SIG-M5 treated with dmso at 0.1 percent for 504 hours (cell line): ENCODE measurements around the gene RBMS3.
A peak's percentile ranks its signal among the peaks of the same experiment; 100 is the strongest.

ENCODE experiments used
- DNase-seq: peaks from one replicate; lab custom pipeline; 2025; ENCODE audit not compliant: unreplicated experiment; lab: John Stamatoyannopoulos, UW

The RBMS3 gene

DNA sequence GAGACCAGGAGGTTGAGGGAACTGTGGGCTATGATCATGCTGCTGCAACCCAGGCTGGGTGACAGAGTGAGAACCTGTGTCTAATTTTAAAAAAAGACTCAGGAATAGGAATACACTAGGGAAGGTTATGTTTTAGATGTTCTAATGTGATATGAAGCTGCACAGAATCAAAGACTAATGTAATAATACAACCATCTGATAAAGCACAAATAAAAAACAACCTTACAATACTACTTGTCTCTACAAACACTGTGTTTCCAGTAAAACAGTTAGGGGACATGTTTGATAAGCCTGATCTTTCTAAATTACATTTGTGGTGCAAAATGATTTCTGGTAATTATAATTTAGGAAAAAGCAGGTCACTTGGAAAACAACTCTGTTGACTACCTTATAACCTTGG is 56.7 kb downstream of the RBMS3 start:
- no peak for DNase-seq

DNA sequence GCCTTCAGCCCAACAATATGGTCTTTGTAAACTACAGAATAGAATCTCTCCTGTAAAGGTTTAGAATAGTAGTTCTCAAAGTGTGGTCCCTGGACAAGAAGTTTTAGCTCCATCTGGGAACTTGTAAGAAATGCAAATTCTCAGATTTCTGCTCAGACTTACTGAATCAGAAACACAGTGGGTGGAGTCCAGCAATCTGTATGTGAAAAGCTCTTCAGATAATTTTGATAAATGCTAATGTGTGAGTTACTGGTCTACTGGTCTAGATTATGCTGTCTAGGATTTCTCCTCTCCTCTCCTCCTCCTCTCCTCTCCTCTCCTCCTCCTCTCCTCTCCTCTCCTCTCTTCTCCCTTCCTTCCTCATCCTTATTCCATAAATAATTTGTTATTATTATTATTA is 57.5 kb downstream of the RBMS3 start:
- DNase-seq = no peak

DNA sequence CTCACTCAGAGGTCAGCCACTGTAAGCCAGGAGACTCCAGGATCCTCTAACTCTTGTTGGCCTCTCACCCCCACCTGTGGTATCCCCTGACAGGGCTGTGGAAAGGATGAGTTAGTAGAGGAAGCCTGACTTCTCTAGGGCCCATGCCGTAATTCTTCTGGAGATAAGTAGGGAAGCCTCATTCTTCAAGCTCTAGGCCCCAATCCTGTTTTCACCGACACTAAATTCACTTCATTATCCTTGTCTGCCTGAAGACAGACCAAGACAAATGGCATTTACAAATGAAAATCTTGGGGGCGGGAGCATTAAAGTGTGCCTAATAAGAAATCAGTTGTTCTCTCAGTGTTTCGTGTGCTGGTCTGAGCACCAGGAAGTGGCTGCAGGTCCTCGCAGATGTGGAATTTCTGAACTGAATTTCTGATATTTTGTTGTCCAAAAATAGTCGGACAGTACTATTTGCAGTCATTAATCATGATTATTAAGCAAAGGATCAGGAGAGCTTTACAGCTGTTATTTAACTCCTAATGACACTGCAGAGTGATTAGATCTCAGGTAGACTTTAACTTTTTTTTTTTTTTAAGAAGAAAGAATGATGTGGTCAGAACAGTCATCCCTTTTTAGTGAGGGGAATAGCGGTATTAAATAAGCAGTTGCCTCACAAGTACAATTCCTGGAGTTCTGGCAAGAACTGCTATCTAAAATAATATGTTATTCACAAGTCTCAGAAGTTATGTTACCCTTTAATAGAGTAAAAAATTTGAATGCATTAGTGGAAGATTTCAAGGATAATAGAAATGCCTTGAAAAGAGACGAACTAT is 58.4 kb downstream of the RBMS3 start:
- DNase-seq = no peak

DNA sequence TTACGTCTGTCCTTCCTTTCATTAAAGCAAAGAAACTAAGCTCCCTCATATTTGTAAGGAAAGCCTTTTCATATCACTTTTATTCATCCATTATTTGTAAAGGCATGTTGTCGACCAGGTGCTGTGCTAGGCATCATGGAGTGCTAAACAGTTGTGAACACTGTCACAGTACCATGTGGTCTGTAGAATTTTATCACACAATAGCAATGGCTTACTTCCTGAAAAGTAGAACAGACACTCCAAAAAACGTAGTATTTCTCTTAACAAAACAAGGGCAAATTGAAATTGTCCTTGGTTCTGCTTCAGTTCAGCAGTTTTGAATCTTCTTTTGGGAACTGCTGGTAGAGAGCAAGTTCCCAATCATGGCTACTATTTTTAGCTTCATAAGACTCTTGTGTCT is 63.3 kb downstream of the RBMS3 start:
- no peak for DNase-seq

DNA sequence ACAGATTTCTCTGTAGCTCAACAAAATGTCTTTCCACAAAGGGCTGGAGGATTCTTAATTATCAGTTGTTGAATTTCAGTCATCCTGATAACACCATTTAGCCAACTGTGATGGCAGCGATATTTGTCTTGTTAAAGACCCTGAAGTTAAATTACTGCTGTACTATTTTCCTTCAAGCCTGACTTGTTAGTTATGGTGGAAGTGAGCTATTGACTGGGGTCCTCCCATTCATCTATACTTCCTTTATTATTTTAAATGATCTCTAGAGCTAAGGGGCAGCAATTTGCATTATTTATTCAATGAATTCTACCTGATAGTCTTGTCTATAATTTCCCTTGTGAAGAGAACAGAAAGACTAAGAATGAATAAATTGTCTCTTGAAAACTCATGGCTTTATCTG is 64.1 kb downstream of the RBMS3 start:
- DNase-seq = no peak

DNA sequence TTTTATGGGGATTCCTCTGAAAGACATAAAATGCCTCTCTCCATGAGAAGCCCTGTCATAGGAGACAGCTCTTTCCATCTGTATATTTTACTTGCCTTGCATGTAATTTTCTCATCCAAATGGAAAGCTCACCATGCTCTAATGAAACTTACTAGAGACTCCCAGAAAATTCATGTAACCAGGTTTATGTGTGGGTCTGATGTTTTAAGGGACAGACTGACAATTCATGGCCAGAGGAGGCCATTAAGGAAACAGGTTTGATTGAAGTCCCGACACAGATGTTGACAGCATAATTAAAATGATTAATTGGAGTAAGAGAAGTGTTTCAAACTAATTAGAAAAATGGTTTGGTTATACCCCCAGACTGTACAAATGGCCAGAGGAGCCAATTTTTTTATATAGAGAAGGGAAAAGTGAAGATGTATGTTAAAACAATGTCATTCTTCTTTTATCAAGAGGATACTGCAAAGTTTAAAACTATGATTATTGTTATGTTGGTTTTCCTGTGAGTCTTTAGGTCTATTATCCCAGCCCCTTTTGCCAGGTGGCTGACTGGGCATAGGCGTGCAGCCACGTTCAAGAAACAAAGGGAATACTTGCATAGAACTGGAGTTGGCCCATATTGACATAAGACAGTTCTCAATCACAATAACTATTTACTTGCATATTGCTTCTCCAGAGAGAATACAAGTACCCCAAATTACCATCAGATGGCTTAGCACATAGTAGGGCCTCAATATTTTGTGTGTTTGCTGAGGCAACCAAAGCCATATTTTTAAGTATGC is 64.8 kb downstream of the RBMS3 start:
- no peak for DNase-seq

DNA sequence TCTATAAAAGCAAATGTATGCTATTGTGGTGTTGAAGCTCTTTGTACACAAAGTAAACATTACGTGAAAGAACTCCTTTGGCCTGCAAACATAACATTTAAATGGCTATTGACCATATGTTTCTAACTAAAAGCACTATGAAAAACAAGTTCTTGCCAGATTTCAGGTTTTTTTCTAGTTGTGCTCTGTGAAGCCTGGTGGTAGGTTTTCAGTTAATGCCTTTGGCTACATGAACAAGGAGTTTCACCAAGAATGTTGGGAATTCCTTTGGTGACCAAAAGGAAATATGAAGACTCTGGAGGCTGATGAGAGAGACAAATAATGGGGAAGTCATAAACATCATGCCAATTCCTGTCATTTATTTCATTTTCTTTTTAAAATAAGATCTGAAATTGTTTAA is 66.0 kb downstream of the RBMS3 start:
- no peak for DNase-seq

DNA sequence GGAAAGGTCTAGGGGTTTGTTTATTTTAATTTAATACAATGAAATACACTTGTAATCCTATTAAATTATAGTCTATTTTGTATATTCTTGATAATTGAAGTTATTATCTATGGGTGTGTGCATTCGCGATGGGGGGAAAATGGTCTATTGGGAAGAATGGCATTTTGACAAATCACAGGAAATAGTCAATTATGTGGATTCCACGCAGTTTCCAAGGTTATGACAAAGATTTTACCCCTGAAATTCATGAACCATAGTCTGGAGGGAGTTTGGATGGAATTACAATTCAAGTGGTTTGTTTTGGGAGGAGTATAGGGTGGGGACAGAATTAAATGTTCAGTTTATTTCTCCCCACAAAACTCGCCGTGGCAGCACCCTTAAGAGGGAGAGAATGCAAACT is 66.5 kb downstream of the RBMS3 start:
- no peak for DNase-seq

DNA sequence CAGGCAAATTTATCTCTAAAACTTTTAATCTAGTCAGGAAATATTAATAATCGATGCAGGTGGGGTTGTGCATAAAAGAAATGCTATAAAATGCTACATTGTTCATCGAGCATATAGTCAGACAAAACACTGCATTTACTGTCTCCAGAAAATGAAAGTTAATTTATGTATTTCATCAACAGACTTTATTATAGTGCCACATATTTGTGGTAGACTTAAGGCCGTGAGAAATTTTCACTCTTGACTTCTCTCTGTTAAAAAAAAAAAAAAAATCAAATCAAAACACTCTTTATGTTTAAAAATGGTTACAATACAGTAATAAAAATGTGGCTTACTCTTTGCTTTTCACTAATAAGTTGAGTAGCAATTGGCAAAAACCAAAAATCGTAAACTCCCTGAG is 67.4 kb downstream of the RBMS3 start:
- no peak for DNase-seq

DNA sequence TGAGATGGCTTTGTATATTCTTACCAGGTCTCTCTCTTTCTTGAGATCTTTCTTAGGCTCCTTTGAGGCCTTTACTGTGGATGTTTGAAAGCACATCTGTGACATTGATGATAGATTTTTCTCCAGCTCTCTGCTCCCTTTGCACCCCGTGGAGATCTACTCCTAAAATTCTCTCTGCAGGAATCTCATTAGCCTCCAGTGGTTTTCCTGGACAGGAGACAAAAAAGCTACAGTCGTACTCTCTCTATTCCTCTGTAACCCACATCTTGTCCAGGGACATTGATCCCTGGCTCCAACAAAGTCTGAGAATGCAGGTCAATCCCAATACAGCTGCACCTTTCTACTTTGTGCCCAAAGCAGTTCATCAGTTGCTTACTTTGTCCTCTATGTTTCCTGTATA is 68.2 kb downstream of the RBMS3 start:
- DNase-seq = no peak

DNA sequence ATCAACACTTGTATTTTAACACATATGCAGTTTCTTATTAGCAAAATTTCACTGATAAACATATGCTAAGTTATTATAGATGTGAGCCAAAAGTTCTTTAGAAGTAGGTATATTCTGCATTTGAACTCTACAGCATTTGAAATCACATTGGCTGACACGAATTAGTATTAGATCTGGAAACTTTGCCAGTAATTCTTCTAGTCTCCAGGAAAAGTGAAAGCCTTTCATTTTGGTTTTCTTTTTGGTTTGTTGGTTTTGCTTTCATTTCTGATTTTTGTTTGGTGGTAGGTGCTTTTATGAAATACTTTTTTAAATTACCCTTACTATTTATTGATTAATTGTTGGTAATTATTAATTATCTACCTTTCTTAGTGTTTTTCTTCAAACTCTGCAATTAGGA is 72.9 kb downstream of the RBMS3 start:
- DNase-seq = no peak

DNA sequence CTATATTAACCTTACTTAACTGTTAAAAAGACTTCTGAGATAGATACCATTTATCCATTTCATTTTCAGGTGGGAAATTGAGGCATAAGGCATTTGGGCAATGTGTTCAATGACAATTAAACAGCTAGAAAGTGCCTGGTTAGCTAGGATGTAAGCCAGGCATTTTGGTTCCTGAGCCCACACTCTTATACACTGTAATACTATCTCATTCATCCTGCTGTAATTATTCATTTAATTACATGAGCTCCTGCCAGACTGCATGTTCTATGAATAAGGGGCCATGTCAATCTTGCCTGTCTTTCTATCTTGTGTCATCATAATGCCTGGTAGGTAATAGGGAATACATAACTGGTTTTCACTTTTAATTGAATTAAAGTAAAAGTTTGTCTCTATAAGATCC is 74.0 kb downstream of the RBMS3 start:
- no peak for DNase-seq

DNA sequence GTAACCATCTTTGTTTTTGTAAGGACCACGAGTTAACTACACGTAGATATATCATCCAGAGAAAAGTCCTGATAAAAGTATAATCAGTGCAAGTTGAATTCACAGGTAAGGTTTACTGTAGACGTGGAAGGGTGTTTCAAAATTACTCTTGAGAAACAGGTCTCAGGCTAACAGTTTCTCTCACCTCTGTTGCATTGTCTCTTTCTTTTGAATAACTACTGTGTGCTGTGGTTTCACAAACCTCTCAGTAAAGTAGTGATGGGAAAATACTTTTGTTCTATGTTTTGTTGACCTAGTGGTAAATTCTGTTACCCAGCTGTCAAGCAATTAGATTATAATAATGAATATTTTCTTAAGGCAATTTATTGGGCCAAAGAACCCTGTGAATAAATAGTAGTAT is 75.2 kb downstream of the RBMS3 start:
- no peak for DNase-seq

DNA sequence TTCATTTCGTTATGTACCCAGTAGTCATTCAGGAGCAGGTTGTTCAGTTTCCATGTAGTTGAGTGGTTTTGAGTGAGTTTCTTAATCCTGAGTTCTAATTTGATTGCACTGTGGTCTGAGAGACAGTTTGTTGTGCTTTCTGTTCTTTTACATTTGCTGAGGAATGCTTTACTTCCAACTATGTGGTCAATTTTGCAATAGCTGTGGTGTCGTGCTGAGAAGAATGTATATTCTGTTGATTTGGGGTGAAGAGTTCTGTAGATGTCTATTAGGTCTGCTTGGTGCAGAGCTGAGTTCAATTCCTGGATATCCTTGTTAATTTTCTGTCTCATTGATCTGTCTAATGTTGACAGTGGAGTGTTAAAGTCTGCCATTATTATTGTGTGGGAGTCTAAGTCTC is 79.4 kb downstream of the RBMS3 start:
- peak; percentile 41 for DNase-seq

DNA sequence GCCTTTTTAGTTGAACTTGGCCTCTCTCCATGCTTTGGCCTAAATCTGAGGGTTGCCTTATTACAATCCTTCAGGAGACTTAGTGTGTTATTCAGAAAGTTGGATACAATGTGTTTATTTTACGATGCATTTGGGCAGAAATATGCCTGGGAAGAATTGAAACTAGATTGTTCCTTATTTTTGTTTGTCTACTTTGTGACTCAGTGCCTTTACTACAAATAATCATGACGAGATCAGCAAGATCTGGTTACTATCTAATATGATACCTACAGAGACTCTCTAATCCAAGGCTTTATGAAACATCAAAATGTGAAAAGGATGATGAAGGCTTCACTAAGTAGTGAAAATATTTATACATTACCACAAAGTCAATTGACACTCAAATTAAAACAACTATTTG is 82.2 kb downstream of the RBMS3 start:
- no peak for DNase-seq

DNA sequence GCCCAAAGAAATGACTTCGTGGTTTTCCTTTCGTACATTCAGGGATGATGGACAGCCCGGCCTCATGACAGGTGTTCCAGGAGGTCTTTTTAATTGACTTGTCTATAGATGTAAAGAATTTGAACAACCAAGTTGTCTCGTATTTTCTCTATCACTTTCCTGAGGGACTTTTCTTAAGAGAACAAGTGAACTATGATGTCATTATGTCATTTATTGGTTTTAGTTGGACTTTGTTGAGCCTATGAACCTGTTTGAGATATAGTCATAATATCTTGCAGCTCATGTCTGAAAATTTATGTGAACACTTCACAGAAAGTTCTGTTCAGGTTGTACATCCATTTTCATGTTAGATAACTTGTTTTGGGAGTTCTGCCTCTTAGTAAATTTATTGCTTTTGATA is 89.2 kb downstream of the RBMS3 start:
- DNase-seq = no peak

DNA sequence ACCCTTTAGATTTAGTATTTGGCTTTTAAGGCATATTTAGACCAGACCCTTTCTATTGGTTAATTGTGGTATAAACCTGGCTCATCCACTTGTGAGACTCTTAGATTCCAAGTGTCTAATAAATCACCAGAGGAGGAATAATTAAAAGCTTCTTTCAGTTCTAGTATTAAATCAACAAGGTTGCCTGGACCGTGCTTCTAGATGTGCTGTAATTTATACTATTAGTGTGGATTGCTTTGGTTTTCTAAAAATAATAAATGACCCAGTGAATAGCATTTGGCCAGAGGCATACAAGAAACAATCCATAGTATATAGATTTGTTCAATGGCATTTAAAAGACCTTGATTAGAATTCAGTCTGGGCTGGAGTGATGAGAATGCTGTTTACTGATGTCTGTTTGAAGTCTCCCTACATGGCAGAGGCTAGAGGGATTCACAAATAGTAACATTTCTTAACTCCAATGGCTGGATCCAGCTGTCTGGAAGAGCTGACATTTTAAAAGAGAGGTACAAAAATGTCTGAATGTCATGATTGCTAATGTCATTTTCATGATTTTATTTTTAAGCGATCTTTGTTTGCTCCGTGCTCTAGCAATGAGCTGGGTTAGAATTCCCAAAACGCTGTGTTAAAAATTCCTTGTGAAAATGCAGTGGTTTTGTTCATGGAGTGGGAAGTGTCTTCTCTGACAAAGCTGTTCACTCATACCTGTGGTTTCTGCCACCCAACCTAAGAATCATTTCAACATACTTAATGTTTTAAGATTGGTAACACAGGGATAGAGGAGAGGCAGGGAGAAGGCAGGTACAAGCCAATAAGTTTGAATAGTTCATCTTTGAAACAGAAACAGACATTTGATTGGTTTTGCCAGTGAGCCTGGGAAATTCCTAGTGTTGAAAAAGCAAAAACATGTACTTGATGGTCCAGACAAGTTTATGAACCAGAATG is 89.9 kb downstream of the RBMS3 start:
- no peak for DNase-seq

DNA sequence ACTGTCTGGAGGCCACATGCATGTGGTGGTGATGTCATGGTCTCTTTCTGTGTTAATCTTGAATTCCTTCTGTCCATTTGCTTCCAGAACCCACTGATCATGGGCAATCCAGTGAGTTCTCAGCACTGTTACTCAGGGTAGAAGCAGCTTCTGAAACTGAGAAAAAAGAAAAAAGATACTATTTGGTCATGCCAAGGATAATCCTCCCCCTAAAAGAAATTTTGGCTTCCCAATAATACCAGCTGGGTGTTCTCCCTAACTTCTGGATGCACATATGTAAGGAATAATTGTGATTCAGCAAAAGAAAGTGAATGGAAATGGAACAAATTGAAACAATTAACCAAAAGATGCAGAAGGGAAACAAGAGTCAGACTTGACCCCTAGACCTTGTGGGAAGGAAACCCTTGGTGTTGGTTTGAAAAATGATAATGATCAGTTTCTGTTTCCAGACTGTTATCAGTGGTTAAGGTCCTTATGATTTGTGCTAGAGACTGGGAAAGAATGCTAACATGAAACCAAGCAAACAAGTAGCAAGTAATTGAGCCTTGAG is 92.3 kb downstream of the RBMS3 start:
- DNase-seq = no peak

DNA sequence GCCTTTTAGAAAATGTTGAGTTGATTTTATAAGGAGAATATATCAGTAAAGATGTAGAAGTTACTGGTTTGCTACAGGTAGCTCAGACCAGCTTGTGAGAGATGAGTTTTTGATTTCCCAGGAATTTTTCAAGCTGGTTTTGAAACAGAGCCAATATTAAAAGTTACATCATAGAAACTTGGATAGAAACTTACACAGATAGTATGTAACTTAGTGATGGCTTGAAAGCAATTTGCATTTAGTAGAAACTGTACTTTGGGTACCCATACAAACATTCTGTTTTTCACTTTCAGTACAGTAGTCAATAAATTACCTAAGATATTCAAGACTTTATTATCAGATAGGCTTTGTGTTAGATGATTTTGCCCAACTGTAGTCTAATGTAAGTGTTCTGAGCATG is 93.4 kb downstream of the RBMS3 start:
- no peak for DNase-seq

DNA sequence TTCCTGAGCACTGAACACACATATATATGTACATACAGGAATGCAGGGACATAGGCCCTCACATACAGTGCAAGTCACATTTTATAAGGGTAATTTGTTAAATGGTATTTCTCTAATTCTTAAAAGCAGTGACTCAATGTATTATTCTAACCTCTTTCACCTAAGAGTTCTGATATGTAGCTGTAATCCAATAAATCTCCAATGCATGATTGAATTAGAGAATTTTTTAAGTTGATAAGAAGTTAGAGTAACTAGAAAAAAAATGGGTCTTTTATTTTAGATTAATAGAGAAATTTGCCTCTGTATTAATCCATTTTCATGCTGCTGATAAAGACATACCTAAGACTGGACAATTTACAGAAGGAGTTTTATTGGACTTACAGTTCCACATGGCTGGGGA is 98.2 kb downstream of the RBMS3 start:
- no peak for DNase-seq

DNA sequence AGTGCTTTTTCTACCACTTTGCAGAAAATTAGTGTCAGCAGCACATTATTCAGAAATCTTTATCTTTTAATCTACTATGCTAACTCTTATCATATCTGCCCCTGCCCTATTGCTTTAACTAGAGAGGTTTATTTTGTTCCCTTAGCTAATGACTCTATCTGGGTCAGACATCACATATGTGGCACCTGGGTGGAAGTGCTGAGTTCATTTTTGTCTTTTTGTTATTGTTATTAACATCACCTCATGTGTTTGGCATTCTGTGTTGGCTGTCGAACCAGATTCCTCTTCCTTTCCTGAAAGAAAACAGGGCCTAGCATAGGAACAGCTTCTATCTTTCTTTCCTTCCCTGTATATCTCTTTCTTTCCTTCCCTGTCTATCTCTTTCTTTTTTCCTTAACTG is 100.7 kb downstream of the RBMS3 start:
- no peak for DNase-seq
